AG04449 (cell line): ENCODE results near the gene ALPK1.

Experiments used
- CTCF ChIA-PET: fragments of 350-600 bp; formaldehyde crosslinking; extraction: SDS; loops from one replicate; lab custom pipeline; 2021; ENCODE audit warnings: antibody characterized with exemption; lab: Yijun Ruan, JAX
- POLR2A ChIA-PET: fragments of 400-600, 350-600 bp; formaldehyde crosslinking; extraction: SDS; loops from one replicate; lab custom pipeline; 2020; ENCODE audit warnings: antibody characterized with exemption, inconsistent platforms; lab: Yijun Ruan, JAX
- DNase-seq: peaks from one replicate; pipeline ENCODE4 v3.0.0-alpha.2; 2010; ENCODE audit warnings: low read depth, low spot score
- H3K4me3 ChIP-seq: 2 replicates; pipeline ENCODE4 v1.5.1; 2011; ENCODE audit warnings: low read depth, mild to moderate bottlenecking, control low read depth, low read length
- CTCF ChIP-seq: IDR thresholded peaks from one replicate; pipeline ENCODE4 v1.5.1; 2011; ENCODE audit warnings: mild to moderate bottlenecking, moderate library complexity, low read length, control low read depth, inconsistent platforms; ENCODE audit not compliant: insufficient read depth; ENCODE audit errors: missing control alignments

The ALPK1 gene

GRCh38 chr4:112322866-112323265, 25.7 kb downstream of the ALPK1 start:
- H3K4me3 ChIP-seq: no peak overlapping the region
- ChIA-PET POLR2A (no interaction called here), CTCF (interaction anchor here (0.6 to 5.2 kb wide), 26 partner anchors 9 to 442 kb away, joined by 3 to 77 read pairs (median 4); no protein-coding TSS in a partner anchor)
- no peak for DNase-seq
- TF ChIP-seq CTCF: no peak

GRCh38 chr4:112325530-112325929, 28.4 kb downstream of the ALPK1 start:
- TF ChIP-seq CTCF: no peak
- ChIA-PET POLR2A (no interaction called here), CTCF (interaction anchor here (5.2 kb wide), 1 partner anchor 280 kb away, joined by 77 read pairs; no protein-coding TSS in a partner anchor)
- DNase-seq: no peak
- H3K4me3 ChIP-seq: no peak overlapping the region

GRCh38 chr4:112327965-112328733, 31.0 kb downstream of the ALPK1 start:
- peak; percentile 22 for TF ChIP-seq CTCF
- ChIA-PET CTCF (interaction anchor here (0.6 to 7.3 kb wide), 38 partner anchors 8 to 611 kb away, joined by 3 to 244 read pairs (median 4); no protein-coding TSS in a partner anchor), POLR2A (no interaction called here)
- DNase-seq: peak; percentile 31
- H3K4me3 ChIP-seq: no peak overlapping the region

GRCh38 chr4:112328734-112329130, 31.6 kb downstream of the ALPK1 start:
- DNase-seq: no peak
- H3K4me3 ChIP-seq: no peak overlapping the region
- ChIA-PET POLR2A (no interaction called here), CTCF (interaction anchor here (0.7 to 7.3 kb wide), 27 partner anchors 8 to 610 kb away, joined by 3 to 244 read pairs (median 7); no protein-coding TSS in a partner anchor)
- TF ChIP-seq CTCF: no peak

GRCh38 chr4:112329672-112330375, 32.7 kb downstream of the ALPK1 start:
- H3K4me3 ChIP-seq: no peak overlapping the region
- ChIA-PET CTCF (interaction anchor here (0.7 to 7.3 kb wide), 7 partner anchors 8 to 433 kb away, joined by 3 to 244 read pairs (median 5); no protein-coding TSS in a partner anchor), POLR2A (no interaction called here)
- no peak for TF ChIP-seq CTCF
- DNase-seq: no peak

- H3K4me3 ChIP-seq: no peak overlapping the region
- TF ChIP-seq CTCF: no peak
- ChIA-PET CTCF (interaction anchor here (0.8 to 7.3 kb wide), 4 partner anchors 10 to 434 kb away, joined by 3 to 244 read pairs (median 10); no protein-coding TSS in a partner anchor), POLR2A (no interaction called here)
- DNase-seq: no peak
Observed at GRCh38 chr4:112330921-112331320, 33.8 kb downstream of the ALPK1 start.
